HG02870 (cell line): Measurements from ENCODE around the gene ZCRB1.
"Not testable (repeated sequence)": the region's sequence is repeated elsewhere in the genome, so short reads cannot be mapped to it uniquely, and the experiment has no call there.

Experiments used
- ATAC-seq: cut with Tn5 transposase; IDR thresholded peaks from one replicate; pipeline ENCODE4 v1.9.1; 2021; ENCODE audit warnings: mild to moderate bottlenecking, moderate library complexity; ENCODE audit not compliant: unreplicated experiment

Gene ZCRB1

DNA sequence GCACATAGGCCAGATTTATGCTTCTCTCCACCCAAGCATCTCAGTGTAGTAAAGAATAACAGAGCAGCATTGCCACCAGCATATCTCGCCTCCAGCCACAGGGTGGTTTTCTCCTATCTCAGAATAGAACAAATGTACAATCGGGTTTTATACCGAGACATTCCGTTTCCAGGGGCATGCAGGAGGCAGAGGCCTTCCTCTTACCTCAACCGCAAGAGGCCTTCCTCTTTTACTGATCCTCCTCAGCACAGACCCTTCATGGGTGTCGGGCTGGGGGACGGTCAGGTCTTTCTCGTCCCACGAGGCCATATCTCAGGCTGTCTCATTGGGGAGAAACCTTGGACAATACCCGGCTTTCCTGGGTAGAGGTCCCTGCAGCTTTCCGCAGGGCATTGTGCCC, 4.2 kb upstream of the ZCRB1 start:
- ATAC-seq, result not testable (repeated sequence)

GRCh38 chr12:42327227-42327590, 1.3 kb upstream of the ZCRB1 start:
- no peak for ATAC-seq

- peak; percentile 13 for ATAC-seq
These were observed 790 bp upstream of the ZCRB1 start for GRCh38 chr12:42326541-42327226.

DNA sequence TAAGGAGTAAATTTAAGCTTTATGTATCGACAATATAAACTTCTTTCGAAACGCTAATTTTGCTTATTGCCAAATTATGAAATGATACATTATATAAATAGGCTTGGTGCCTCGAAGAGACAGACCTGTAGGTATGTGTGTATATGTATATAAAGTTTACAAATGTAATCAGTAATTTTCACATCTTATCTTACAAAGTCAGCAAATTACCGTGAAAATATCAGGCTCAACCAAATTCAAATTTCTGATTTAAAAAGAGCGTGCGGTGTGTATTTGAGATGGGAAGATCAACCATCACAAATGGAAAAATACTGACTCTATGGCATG, 605 bp downstream of the ZCRB1 start:
- ATAC-seq, result no peak

- no peak for ATAC-seq
These were observed 2.0 kb downstream of the ZCRB1 start for GRCh38 chr12:42323856-42324255.

GRCh38 chr12:42322567-42322966, 3.3 kb downstream of the ZCRB1 start:
- no peak for ATAC-seq

- no peak for ATAC-seq
These were observed 5.1 kb downstream of the ZCRB1 start for GRCh38 chr12:42320796-42321195.

- ATAC-seq, result no peak
These were observed 10.8 kb downstream of the ZCRB1 start for GRCh38 chr12:42315108-42315507.

DNA sequence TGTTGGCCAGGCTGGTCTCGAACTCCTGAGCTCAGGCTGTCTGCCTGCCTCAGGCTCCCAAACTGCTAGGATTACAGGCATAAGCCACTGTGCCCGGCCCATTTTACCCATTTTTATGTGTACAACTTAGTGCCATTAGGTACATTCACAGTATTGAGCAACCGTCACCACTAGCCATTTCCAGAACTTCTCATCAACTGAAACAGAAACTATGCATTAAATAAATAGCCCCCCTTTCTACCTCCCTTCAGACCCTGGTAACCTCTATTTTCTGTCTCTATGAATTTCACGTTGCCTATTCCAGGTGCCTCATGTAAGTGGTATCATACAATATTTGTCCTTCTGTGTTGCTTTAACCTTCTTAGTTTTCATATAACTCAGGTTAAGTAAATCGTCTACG, 15.9 kb downstream of the ZCRB1 start:
- no peak for ATAC-seq

- ATAC-seq, result no peak
These were observed 17.5 kb downstream of the ZCRB1 start for GRCh38 chr12:42308390-42308789.

DNA sequence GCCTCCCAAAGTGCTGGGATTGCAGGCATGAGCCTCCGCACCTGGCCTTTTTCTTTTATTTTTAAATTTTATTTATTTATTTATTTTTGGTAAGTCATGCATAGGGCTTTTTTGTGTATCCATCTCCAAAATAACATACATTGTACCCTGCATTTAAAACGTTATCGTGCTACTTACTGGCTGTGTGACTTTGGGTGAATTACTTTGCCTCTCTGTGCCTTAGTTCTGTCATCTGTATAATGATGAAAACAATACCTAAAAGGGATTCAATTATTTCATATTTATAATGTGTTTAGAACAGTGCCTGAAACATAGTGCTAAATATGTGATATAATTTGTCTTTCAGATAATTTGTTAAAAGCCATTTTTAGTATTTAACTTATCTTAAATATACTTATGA, 19.6 kb downstream of the ZCRB1 start:
- no peak for ATAC-seq

GRCh38 chr12:42299392-42300308, 26.2 kb downstream of the ZCRB1 start:
- peak; percentile 92 for ATAC-seq

GRCh38 chr12:42298887-42299286, 27.0 kb downstream of the ZCRB1 start:
- no peak for ATAC-seq

GRCh38 chr12:42296503-42297109, 29.3 kb downstream of the ZCRB1 start:
- ATAC-seq, result no peak

- ATAC-seq, result no peak
These were observed 34.2 kb downstream of the ZCRB1 start for GRCh38 chr12:42291680-42292079.

- ATAC-seq, result no peak
These were observed 37.4 kb downstream of the ZCRB1 start for GRCh38 chr12:42288544-42288943.

DNA sequence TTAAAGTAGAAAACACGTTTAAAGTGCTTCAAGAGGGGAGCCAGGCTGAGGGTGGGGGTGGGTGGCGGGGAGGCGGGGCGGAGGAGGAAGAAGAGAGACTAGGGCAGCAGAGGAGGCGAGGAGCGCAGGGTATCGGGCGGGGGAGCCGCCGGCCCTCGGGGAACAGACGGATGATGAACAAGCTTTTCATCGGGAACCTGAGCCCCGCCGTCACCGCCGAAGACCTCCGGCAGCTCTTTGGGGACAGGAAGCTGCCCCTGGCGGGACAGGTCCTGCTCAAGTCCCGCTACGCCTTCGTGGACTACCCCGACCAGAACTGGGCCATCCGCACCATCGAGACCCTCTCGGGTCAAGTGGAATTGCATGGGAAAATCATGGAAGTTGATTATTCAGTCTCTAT, 39.2 kb downstream of the ZCRB1 start:
- no peak for ATAC-seq

GRCh38 chr12:42285431-42285830, 40.5 kb downstream of the ZCRB1 start:
- ATAC-seq, result no peak

GRCh38 chr12:42284876-42285275, 41.0 kb downstream of the ZCRB1 start:
- no peak for ATAC-seq

DNA sequence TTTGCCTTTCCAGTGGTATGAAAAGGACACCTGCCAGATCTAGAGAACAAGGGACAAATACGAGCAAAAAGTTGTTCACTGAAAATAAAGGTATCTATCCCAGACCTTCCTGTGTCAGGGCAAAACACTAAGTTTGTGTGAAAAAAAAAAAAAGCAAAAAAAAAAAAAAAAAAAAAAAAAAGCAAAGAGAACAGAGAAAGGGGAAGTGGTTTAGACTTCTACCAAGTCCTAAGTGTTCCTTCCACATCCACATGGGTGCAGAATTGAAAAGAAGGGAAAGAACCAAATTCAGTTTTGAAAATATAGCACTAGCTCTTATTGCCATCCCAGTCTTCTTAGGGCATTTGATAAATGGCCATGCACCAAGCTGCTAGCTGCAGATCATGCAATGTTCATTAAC, 41.7 kb downstream of the ZCRB1 start:
- no peak for ATAC-seq

GRCh38 chr12:42283739-42284138, 42.2 kb downstream of the ZCRB1 start:
- no peak for ATAC-seq

GRCh38 chr12:42282294-42282693, 43.6 kb downstream of the ZCRB1 start:
- no peak for ATAC-seq
